ENCODE results near the gene LRP4.

LRP4 gene

GRCh38 chr11:46879056-46879585 lies 39.2 kb downstream of the LRP4 start:
- H3K9me3 ChIP-seq, result no peaks in the 10 kb centered on the region
- DNase-seq, result no peak
- H3K36me3 ChIP-seq, result no peaks in the 10 kb centered on the region
- no peaks in the 10 kb centered on the region for H3K27me3 ChIP-seq
- no peak for TF ChIP-seq CTCF (IDR thresholded peaks at IDR 0.05; ENCODE audit: low read depth, low read length)
- H3K4me3 ChIP-seq (ENCODE audit: low read depth, low read length), result no peak overlapping the region
- no peaks in the 10 kb centered on the region for H3K4me1 ChIP-seq

- no peak for TF ChIP-seq CTCF (IDR thresholded peaks at IDR 0.05; ENCODE audit: low read depth, low read length)
- no peaks in the 10 kb centered on the region for H3K36me3 ChIP-seq
Observed at GRCh38 chr11:46877580-46877979, 40.8 kb downstream of the LRP4 start.

GRCh38 chr11:46876471-46876870 lies 41.9 kb downstream of the LRP4 start:
- H3K27me3 ChIP-seq, result no peaks in the 10 kb centered on the region
- TF ChIP-seq CTCF (IDR thresholded peaks at IDR 0.05; ENCODE audit: low read depth, low read length), result no peak
- H3K4me1 ChIP-seq, result no peaks in the 10 kb centered on the region
- no peaks in the 10 kb centered on the region for H3K36me3 ChIP-seq
- H3K9me3 ChIP-seq, result no peaks in the 10 kb centered on the region
- DNase-seq, result no peak
- no peak overlapping the region for H3K4me3 ChIP-seq (ENCODE audit: low read depth, low read length)

More at GRCh38 chr11:46877580-46877979, 40.8 kb downstream of the LRP4 start:
- Histone ChIP-seq H3K4me1 (no peaks in the 10 kb centered on the region), H3K27me3 (no peaks in the 10 kb centered on the region), H3K4me3 (ENCODE audit: low read depth, low read length) (no peak overlapping the region), H3K9me3 (no peaks in the 10 kb centered on the region)
- no peak for DNase-seq

- DNase-seq, result no peak
- H3K4me1 ChIP-seq, result no peaks in the 10 kb centered on the region
- no peaks in the 10 kb centered on the region for H3K27me3 ChIP-seq
- H3K9me3 ChIP-seq, result no peaks in the 10 kb centered on the region
- TF ChIP-seq CTCF (IDR thresholded peaks at IDR 0.05; ENCODE audit: low read depth, low read length), result no peak
- H3K4me3 ChIP-seq (ENCODE audit: low read depth, low read length), result no peak overlapping the region
- no peaks in the 10 kb centered on the region for H3K36me3 ChIP-seq
Observed at GRCh38 chr11:46874586-46874985, 43.8 kb downstream of the LRP4 start.

GRCh38 chr11:46868912-46869311 lies 49.4 kb downstream of the LRP4 start:
- DNase-seq, result no peak
- Histone ChIP-seq H3K27me3 (no peaks in the 10 kb centered on the region), H3K9me3 (no peaks in the 10 kb centered on the region), H3K4me3 (ENCODE audit: low read depth, low read length) (no peak overlapping the region), H3K36me3 (no peaks in the 10 kb centered on the region), H3K4me1 (no peaks in the 10 kb centered on the region)
- TF ChIP-seq CTCF (IDR thresholded peaks at IDR 0.05; ENCODE audit: low read depth, low read length), result no peak

- no peaks in the 10 kb centered on the region for H3K4me1 ChIP-seq
- DNase-seq, result no peak
Observed at GRCh38 chr11:46865340-46865739, 53.0 kb downstream of the LRP4 start.

More at GRCh38 chr11:46865340-46865739, 53.0 kb downstream of the LRP4 start:
- Histone ChIP-seq H3K27me3 (no peaks in the 10 kb centered on the region), H3K36me3 (no peaks in the 10 kb centered on the region), H3K9me3 (no peaks in the 10 kb centered on the region), H3K4me3 (ENCODE audit: low read depth, low read length) (no peak overlapping the region)
- no peak for TF ChIP-seq CTCF (IDR thresholded peaks at IDR 0.05; ENCODE audit: low read depth, low read length)
